NCI-H460 (cell line): ENCODE data around the gene SDHAF2. TPM values are rescaled to one million over a fixed set of nuclear protein-coding genes. Genes with fewer than 3 reads are reported as not detected.
A peak's percentile ranks its signal among the peaks of the same experiment; 100 is the strongest.
"Not testable (repeated sequence)": the region's sequence is repeated elsewhere in the genome, so short reads cannot be mapped to it uniquely, and the experiment has no call there.

Source experiments
- DNase-seq: peaks from one replicate; pipeline ENCODE4 v3.0.0-alpha.2; 2016; ENCODE audit warnings: low read depth; ENCODE audit errors: extremely low read depth
- total RNA-seq: library from RNA; depleted of rRNA; stranded (reverse); fragments of >200 nt; shearing (Covaris generic); gene quantifications from 2 replicates; pipeline ENCODE4 v1.2.3, GENCODE V29; 2014

The SDHAF2 gene
- total RNA-seq, 1 experiment from 2014 or later = 29.4 TPM

- no peak for DNase-seq
Measured at GRCh38 chr11:61474013-61474643, 44.2 kb downstream of the SDHAF2 start.

- DNase-seq = no peak
Measured at GRCh38 chr11:61475433-61475832, 45.5 kb downstream of the SDHAF2 start.

GRCh38 chr11:61476371-61476770 is 46.4 kb downstream of the SDHAF2 start:
- no peak for DNase-seq

- DNase-seq = no peak
Measured at GRCh38 chr11:61477126-61477525, 47.2 kb downstream of the SDHAF2 start.

GRCh38 chr11:61477727-61478148 is 47.8 kb downstream of the SDHAF2 start:
- DNase-seq = peak; percentile 24

- DNase-seq = not testable (repeated sequence)
Measured at GRCh38 chr11:61479360-61480058, 49.6 kb downstream of the SDHAF2 start.

- DNase-seq = no peak
Measured at GRCh38 chr11:61480261-61480993, 50.5 kb downstream of the SDHAF2 start.

GRCh38 chr11:61480994-61481335 is 51.0 kb downstream of the SDHAF2 start:
- no peak for DNase-seq

- no peak for DNase-seq
Measured at GRCh38 chr11:61481806-61482205, 51.9 kb downstream of the SDHAF2 start.

- DNase-seq = no peak
Measured at GRCh38 chr11:61482513-61482912, 52.6 kb downstream of the SDHAF2 start.

- DNase-seq = no peak
Measured at GRCh38 chr11:61484541-61484940, 54.6 kb downstream of the SDHAF2 start.

- DNase-seq = no peak
Measured at GRCh38 chr11:61485080-61485479, 55.2 kb downstream of the SDHAF2 start.

- no peak for DNase-seq
Measured at GRCh38 chr11:61486011-61486620, 56.2 kb downstream of the SDHAF2 start.

- no peak for DNase-seq
Measured at GRCh38 chr11:61486779-61487178, 56.9 kb downstream of the SDHAF2 start.

GRCh38 chr11:61487342-61488025 is 57.6 kb downstream of the SDHAF2 start:
- DNase-seq = no peak

- DNase-seq = no peak
Measured at GRCh38 chr11:61488651-61489291, 58.8 kb downstream of the SDHAF2 start.

- DNase-seq = no peak
Measured at GRCh38 chr11:61489833-61490721, 60.2 kb downstream of the SDHAF2 start.

GRCh38 chr11:61491736-61492395 is 61.9 kb downstream of the SDHAF2 start:
- no peak for DNase-seq
